Neural progenitor cell (in vitro differentiated cells): ENCODE measurements around the gene ADCY5.

Experiments
- CTCF ChIP-seq: fragments of 200-600 bp; sonication (generic); IDR thresholded peaks from 2 replicates; pipeline ENCODE4 v1.5.1; 2017; ENCODE audit warnings: antibody characterized with exemption, mild to moderate bottlenecking
- EZH2phosphoT487 ChIP-seq: fragments of 200-600 bp; sonication (generic); IDR thresholded peaks from 2 replicates; pipeline ENCODE4 v1.6.1; 2017; ENCODE audit warnings: antibody characterized with exemption

GRCh38 chr3:123384256-123384655 is 64.6 kb downstream of the ADCY5 start:
- TF ChIP-seq EZH2phosphoT487 = no peak
- no peak for TF ChIP-seq CTCF
